ENCODE measurements around the gene KLF12. TPM values are rescaled to one million over a fixed set of nuclear protein-coding genes. Genes with fewer than 3 reads are reported as not detected.

Gene KLF12
- total RNA-seq (2014; rRNA removed; shearing (Covaris generic)), result 3.9 and 7.7 TPM in 2 replicates
- polyA plus RNA-seq (2015; cell fraction: cytosol; rRNA removed), result 4.2 and 5.5 TPM in 2 replicates
- 10.2 and 10.8 TPM in 2 replicates for polyA plus RNA-seq (2015; cell fraction: nucleus; rRNA removed)

- peak; percentile 94 for DNase-seq (ENCODE audit: low read depth)
Observed at GRCh38 chr13:74134221-74134776, at the start of gene KLF12. Gene KLF12 (minus strand): TSS chr13:74134404.

- no peak for DNase-seq (ENCODE audit: low read depth)
Observed at GRCh38 chr13:74182491-74182890, 48.3 kb upstream of the KLF12 start.

GRCh38 chr13:74174810-74175209, 40.6 kb upstream of the KLF12 start:
- DNase-seq (ENCODE audit: low read depth), result no peak

- no peak for DNase-seq (ENCODE audit: low read depth)
Observed at GRCh38 chr13:74173822-74174221, 39.6 kb upstream of the KLF12 start.

- DNase-seq (ENCODE audit: low read depth), result no peak
Observed at GRCh38 chr13:74171641-74172040, 37.4 kb upstream of the KLF12 start.

GRCh38 chr13:74169676-74170075, 35.5 kb upstream of the KLF12 start:
- DNase-seq (ENCODE audit: low read depth), result no peak

- no peak for DNase-seq (ENCODE audit: low read depth)
Observed at GRCh38 chr13:74168263-74168675, 34.1 kb upstream of the KLF12 start.

GRCh38 chr13:74166261-74167004, 32.2 kb upstream of the KLF12 start:
- no peak for DNase-seq (ENCODE audit: low read depth)

- no peak for DNase-seq (ENCODE audit: low read depth)
Observed at GRCh38 chr13:74162782-74163181, 28.6 kb upstream of the KLF12 start.

GRCh38 chr13:74162135-74162534, 27.9 kb upstream of the KLF12 start:
- DNase-seq (ENCODE audit: low read depth), result no peak

- DNase-seq (ENCODE audit: low read depth), result no peak
Observed at GRCh38 chr13:74158571-74159352, 24.6 kb upstream of the KLF12 start.

GRCh38 chr13:74158028-74158427, 23.8 kb upstream of the KLF12 start:
- DNase-seq (ENCODE audit: low read depth), result no peak

- no peak for DNase-seq (ENCODE audit: low read depth)
Observed at GRCh38 chr13:74154981-74155380, 20.8 kb upstream of the KLF12 start.

GRCh38 chr13:74153316-74153715, 19.1 kb upstream of the KLF12 start:
- no peak for DNase-seq (ENCODE audit: low read depth)

- DNase-seq (ENCODE audit: low read depth), result no peak
Observed at GRCh38 chr13:74151859-74152258, 17.7 kb upstream of the KLF12 start.

GRCh38 chr13:74148352-74148751, 14.1 kb upstream of the KLF12 start:
- DNase-seq (ENCODE audit: low read depth), result no peak

GRCh38 chr13:74145249-74145975, 11.2 kb upstream of the KLF12 start:
- DNase-seq (ENCODE audit: low read depth), result no peak

GRCh38 chr13:74144269-74144668, 10.1 kb upstream of the KLF12 start:
- DNase-seq (ENCODE audit: low read depth), result no peak

GRCh38 chr13:74142257-74142656, 8.1 kb upstream of the KLF12 start:
- no peak for DNase-seq (ENCODE audit: low read depth)

- DNase-seq (ENCODE audit: low read depth), result no peak
Observed at GRCh38 chr13:74138241-74138640, 4.0 kb upstream of the KLF12 start.

- DNase-seq (ENCODE audit: low read depth), result peak; percentile 37
Observed at GRCh38 chr13:74136084-74136658, 2.0 kb upstream of the KLF12 start.
